CD14-positive monocyte (primary cell): ENCODE measurements around the gene TGDS. TPM values are rescaled to one million over a fixed set of nuclear protein-coding genes. Genes with fewer than 3 reads are reported as not detected.
"Not testable (repeated sequence)": the region's sequence is repeated elsewhere in the genome, so short reads cannot be mapped to it uniquely, and the experiment has no call there.

Experiments used
- DNase-seq, 3 donors: peaks; one replicate each; pipeline ENCODE4 v3.0.0-alpha.2; 2011 to 2022
- H2AFZ ChIP-seq: 2 replicates; pipeline ENCODE4 v1.6.0; 2012; ENCODE audit warnings: mild to moderate bottlenecking, low read depth, low read length, inconsistent platforms; ENCODE audit not compliant: insufficient read depth, poor library complexity, severe bottlenecking
- H3K27ac ChIP-seq, 2 donors: 1 replicate in 1 of 2; 2 replicates in 1 of 2; pipeline ENCODE4 v1.5.1; 2012 to 2013; ENCODE audit warnings: low read length in 2 of 2, control low read depth in 1 of 2, inconsistent platforms in 1 of 2, low read depth in 1 of 2, mild to moderate bottlenecking in 1 of 2
- H3K27me3 ChIP-seq, 2 donors: one replicate each; pipeline versions ENCODE4 v1.6.0 to v1.6.1; 2011 to 2013; ENCODE audit warnings: low read length in 2 of 2; ENCODE audit not compliant: control insufficient read depth in 2 of 2, insufficient read depth in 2 of 2
- H3K36me3 ChIP-seq, 2 donors: replicated peaks in 1 of 2; 1 replicate in 1 of 2; 2 replicates in 1 of 2; pipeline versions ENCODE4 v1.5.1 to v1.6.1; 2012 to 2013; ENCODE audit warnings: low read length in 2 of 2, control low read depth in 1 of 2, inconsistent platforms in 1 of 2, mild to moderate bottlenecking in 1 of 2; ENCODE audit not compliant: insufficient read depth in 2 of 2, control insufficient read depth in 1 of 2
- H3K4me1 ChIP-seq, 2 donors: 1 replicate in 1 of 2; 2 replicates in 1 of 2; pipeline versions ENCODE4 v1.5.1 to v1.6.1; 2012 to 2013; ENCODE audit warnings: low read length in 2 of 2, control low read depth in 1 of 2, inconsistent platforms in 1 of 2, mild to moderate bottlenecking in 1 of 2, moderate library complexity in 1 of 2; ENCODE audit not compliant: insufficient read depth in 2 of 2, control insufficient read depth in 1 of 2
- H3K4me2 ChIP-seq: replicated peaks from 2 replicates; pipeline ENCODE3; 2012; ENCODE audit warnings: low read length, moderate library complexity, mild to moderate bottlenecking; ENCODE audit not compliant: poor library complexity, severe bottlenecking; ENCODE audit errors: extremely low read depth
- H3K4me3 ChIP-seq, 3 experiments: fragments of 200-600 bp in 1 of 3; sonication (generic) in 1 of 3; replicated peaks in 1 of 3; 1 replicate in 2 of 3; 2 replicates in 1 of 3; pipeline ENCODE4 v1.5.1; 2011 to 2013; ENCODE audit warnings: low read length in 3 of 3, mild to moderate bottlenecking in 3 of 3, control low read depth in 2 of 3, low read depth in 2 of 3, inconsistent platforms in 1 of 3, moderate library complexity in 1 of 3
- H3K79me2 ChIP-seq: 2 replicates; pipeline ENCODE4 v1.6.0; 2012; ENCODE audit warnings: mild to moderate bottlenecking, control low read depth, inconsistent platforms, low read length, moderate library complexity; ENCODE audit not compliant: insufficient read depth
- H3K9ac ChIP-seq: 2 replicates; pipeline ENCODE4 v1.6.0; 2017; ENCODE audit warnings: low read length, mild to moderate bottlenecking; ENCODE audit not compliant: insufficient read depth, poor library complexity, severe bottlenecking
- H3K9me3 ChIP-seq, 2 donors: replicated peaks in 1 of 2; 1 replicate in 1 of 2; 2 replicates in 1 of 2; pipeline versions ENCODE4 v1.5.1 to v1.6.1; 2012 to 2013; ENCODE audit warnings: low read length in 2 of 2, control low read depth in 1 of 2; ENCODE audit not compliant: control insufficient read depth in 1 of 2, insufficient read depth in 1 of 2
- H4K20me1 ChIP-seq: 2 replicates; pipeline ENCODE4 v1.6.0; 2012; ENCODE audit warnings: mild to moderate bottlenecking, low read length, control low read depth, moderate library complexity; ENCODE audit not compliant: insufficient read depth
- H3K27ac Mint-ChIP-seq, 7 donors: one replicate each; pipeline ENCODE4 v1.8.0; 2020; ENCODE audit warnings: mild to moderate bottlenecking in 7 of 7, mixed read lengths in 7 of 7, moderate library complexity in 6 of 7, inconsistent platforms in 2 of 7
- H3K27me3 Mint-ChIP-seq, 3 donors: one replicate each; pipeline ENCODE4 v1.8.0; 2021 to 2022; ENCODE audit warnings: low read depth in 3 of 3, mild to moderate bottlenecking in 3 of 3, mixed read lengths in 3 of 3, moderate library complexity in 3 of 3, inconsistent platforms in 1 of 3
- H3K36me3 Mint-ChIP-seq, 2 donors: one replicate each; pipeline ENCODE4 v1.8.0; 2020; ENCODE audit warnings: mixed read lengths in 2 of 2, inconsistent platforms in 1 of 2, mild to moderate bottlenecking in 1 of 2
- H3K4me1 Mint-ChIP-seq: one replicate; pipeline ENCODE4 v1.8.0; 2020; ENCODE audit warnings: mild to moderate bottlenecking, mixed read lengths
- H3K4me3 Mint-ChIP-seq, 2 donors: one replicate each; pipeline ENCODE4 v1.8.0; 2020; ENCODE audit warnings: mild to moderate bottlenecking in 2 of 2, mixed read lengths in 2 of 2, moderate library complexity in 1 of 2
- H3K9me3 Mint-ChIP-seq, 7 donors: one replicate each; pipeline ENCODE4 v1.8.0; 2020 to 2022; ENCODE audit warnings: mixed read lengths in 7 of 7, mild to moderate bottlenecking in 6 of 7, moderate library complexity in 6 of 7, inconsistent platforms in 2 of 7
- CTCF ChIP-seq: fragments of 200-600 bp; IDR thresholded peaks from one replicate; pipeline ENCODE4 v1.8.0; 2022; ENCODE audit warnings: antibody characterized with exemption, mild to moderate bottlenecking
- WGBS: methylation state at CpG from one replicate; pipeline ENCODE4 v1.1.5; 2013; ENCODE audit warnings: missing lambda C conversion rate; ENCODE audit not compliant: insufficient coverage; 5-methylcytosine and 5-hydroxymethylcytosine counted together
- intact Hi-C, 2 donors: fragments of 100-400 bp; cut with micrococcal nuclease; formaldehyde crosslinking; loops; one replicate each; pipeline versions ENCODE4 v1.15.0 to v1.15.1; 2023
- polyA plus RNA-seq, 3 donors: library from polyadenylated mRNA; depleted of rRNA in 1 of 3; unstranded in 2 of 3; stranded (reverse) in 1 of 3; fragments of 300-500 nt in 2 of 3; fragments of >200 nt in 1 of 3; fragmentation: Illumina TruSeq in 2 of 3; gene quantifications; 1 replicate in 2 of 3; 2 replicates in 1 of 3; pipeline ENCODE4 v1.2.3, GENCODE V29; 2012 to 2021

TGDS gene
- polyA plus RNA-seq, 3 donors = 5.2 to 6.8 (median 5.6) TPM

DNA sequence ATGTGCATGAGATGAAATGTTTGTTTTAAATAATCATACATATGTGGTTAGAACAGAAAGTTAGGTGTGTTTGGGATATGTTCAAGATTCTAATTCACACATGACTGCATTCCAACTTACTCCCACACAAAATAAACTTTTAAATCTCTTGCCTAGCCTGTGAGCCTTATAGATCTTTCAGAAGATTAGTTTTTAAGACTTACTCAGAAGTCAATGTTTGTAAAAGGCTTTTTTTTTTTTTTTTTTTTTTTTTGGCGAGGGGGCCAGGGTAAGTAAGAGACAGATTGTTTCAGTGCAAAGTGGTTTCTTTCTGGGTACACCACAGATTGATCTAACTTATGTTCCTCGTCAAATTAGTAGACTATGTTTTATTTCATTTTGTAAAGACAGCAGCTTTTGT lies 44.8 kb upstream of the TGDS start:
- no peak for DNase-seq
- Mint-ChIP-seq H3K4me3 (no peak overlapping the region), H3K9me3 (peaks cover 0 to 6% (median 3%) of the 10 kb centered on the region in 7 donors), H3K27me3 (peaks cover 2 to 8% (median 3%) of the 10 kb centered on the region in 3 donors), H3K4me1 (no peaks in the 10 kb centered on the region), H3K36me3 (no peaks in the 10 kb centered on the region), H3K27ac (no peak overlapping the region)
- Histone ChIP-seq H3K27ac (no peak overlapping the region), H4K20me1 (no peaks in the 10 kb centered on the region), H3K4me2 (no peak overlapping the region), H3K4me3 (no peak overlapping the region), H3K27me3 (no peaks in the 10 kb centered on the region), H3K4me1 (no peaks in the 10 kb centered on the region), H3K9ac (no peak overlapping the region), H3K36me3 (no peaks in the 10 kb centered on the region), H2AFZ (no peak overlapping the region), H3K9me3 (no peaks in the 10 kb centered on the region), H3K79me2 (no peaks in the 10 kb centered on the region)
- intact Hi-C loops = no loop called here
- TF ChIP-seq CTCF = no peak
- no CpG with 5 or more reads among the region's 2 CpGs for WGBS

DNA sequence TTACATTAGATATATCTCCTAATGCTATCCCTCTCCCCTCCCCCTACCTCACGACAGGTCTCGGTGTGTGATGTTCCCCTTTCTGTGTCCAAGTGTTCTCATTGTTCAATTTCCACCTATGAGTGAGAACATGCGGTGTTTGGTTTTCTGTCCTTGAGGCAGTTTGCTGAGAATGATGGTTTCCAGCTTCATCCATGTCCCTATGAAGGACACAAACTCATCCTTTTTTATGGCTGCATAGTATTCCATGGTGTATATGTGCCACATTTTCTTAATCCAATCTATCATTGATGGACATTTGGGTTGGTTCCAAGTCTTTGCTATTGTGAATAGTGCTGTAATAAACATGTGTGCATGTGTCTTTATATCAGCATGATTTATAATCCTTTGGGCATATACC lies 41.7 kb upstream of the TGDS start:
- H3K4me3 ChIP-seq, H3K4me1 Mint-ChIP-seq, H3K4me3 Mint-ChIP-seq, H3K9me3 Mint-ChIP-seq, intact Hi-C loops, H4K20me1 ChIP-seq, H3K27ac Mint-ChIP-seq, H3K27me3 Mint-ChIP-seq, H3K4me1 ChIP-seq, H3K36me3 ChIP-seq, H3K27me3 ChIP-seq, H3K4me2 ChIP-seq, H3K27ac ChIP-seq, H3K79me2 ChIP-seq, H3K9ac ChIP-seq, H3K36me3 Mint-ChIP-seq, H3K9me3 ChIP-seq, H2AFZ ChIP-seq, DNase-seq: not testable (repeated sequence)
- no CpG with 5 or more reads among the region's 3 CpGs for WGBS
